ENCODE data around the gene NRP2. TPM values are rescaled to one million over a fixed set of nuclear protein-coding genes. Genes with fewer than 3 reads are reported as not detected.
A peak's percentile ranks its signal among the peaks of the same experiment; 100 is the strongest.

Gene NRP2
- total and polyA plus RNA-seq, 4 donors, result 57.7 to 79.1 (median 62.4) TPM

DNA sequence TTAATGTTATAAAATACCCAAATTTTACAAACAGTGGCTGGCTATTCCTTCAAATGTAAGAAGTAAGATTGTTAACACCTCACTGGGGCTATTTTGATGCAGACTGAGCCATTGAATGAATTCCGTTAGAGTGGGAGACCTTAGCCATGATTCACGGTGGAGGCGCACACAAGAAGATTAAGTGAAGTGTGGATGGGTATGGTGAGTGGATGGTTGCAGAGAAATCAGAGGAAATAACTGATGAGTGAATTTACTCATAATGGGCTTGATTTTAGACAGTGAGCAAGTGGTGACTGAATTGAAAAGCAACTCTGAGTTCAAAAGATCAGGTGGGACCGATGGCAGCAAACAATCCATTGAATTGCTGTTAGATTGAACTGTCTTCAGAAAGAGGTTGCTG lies 75.0 kb downstream of the NRP2 start:
- H3K27me3 ChIP-seq (ENCODE audit: control insufficient read depth, insufficient read depth, low read length), result peaks cover 2% of the 10 kb centered on the region
- no peaks in the 10 kb centered on the region for H3K9me3 ChIP-seq (ENCODE audit: control insufficient read depth, insufficient read depth, low read length)
- peaks cover 29% of the 10 kb centered on the region for H3K4me1 ChIP-seq (ENCODE audit: control insufficient read depth, insufficient read depth, low read length)
- no peaks in the 10 kb centered on the region for H3K36me3 ChIP-seq (ENCODE audit: control insufficient read depth, insufficient read depth, low read length)
- no peak overlapping the region for H3K4me3 ChIP-seq (ENCODE audit: low read depth, low read length)
- DNase-seq (ENCODE audit: low read depth in 4 of 6, low spot score in 6 of 6), result no peak
- 83% methylated on average over 4 of the region's 4 CpGs for WGBS (ENCODE audit: insufficient coverage)
- H3K27ac ChIP-seq (ENCODE audit: low read depth, low read length), result no peak overlapping the region

DNA sequence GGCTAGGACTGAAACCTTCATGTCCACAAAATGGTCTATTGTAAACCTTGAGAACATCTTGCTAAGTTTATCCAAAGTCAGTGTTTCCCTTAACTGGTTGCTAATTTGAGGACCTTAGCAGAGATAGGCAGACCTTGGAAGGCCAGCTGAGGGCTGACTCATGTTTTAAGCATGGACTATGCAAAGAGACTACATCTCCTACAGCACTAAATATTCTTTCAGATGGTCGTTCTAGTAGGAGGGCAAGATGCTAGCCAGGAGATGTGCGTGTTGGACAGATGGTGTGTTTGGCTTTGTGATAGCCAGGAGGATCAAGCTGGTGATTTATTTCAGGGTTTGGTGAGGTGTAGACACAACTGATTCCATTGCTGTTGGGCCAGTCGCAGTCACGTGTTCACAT lies 75.8 kb downstream of the NRP2 start:
- no peak for DNase-seq (ENCODE audit: low read depth in 4 of 6, low spot score in 6 of 6)
- 83% methylated on average over 3 of the region's 4 CpGs for WGBS (ENCODE audit: insufficient coverage)
- H3K4me1 ChIP-seq (ENCODE audit: control insufficient read depth, insufficient read depth, low read length), result peaks cover 24% of the 10 kb centered on the region
- no peak overlapping the region for H3K27ac ChIP-seq (ENCODE audit: low read depth, low read length)
- no peaks in the 10 kb centered on the region for H3K9me3 ChIP-seq (ENCODE audit: control insufficient read depth, insufficient read depth, low read length)
- no peak overlapping the region for H3K4me3 ChIP-seq (ENCODE audit: low read depth, low read length)
- peaks cover 7% of the 10 kb centered on the region for H3K27me3 ChIP-seq (ENCODE audit: control insufficient read depth, insufficient read depth, low read length)
- H3K36me3 ChIP-seq (ENCODE audit: control insufficient read depth, insufficient read depth, low read length), result no peaks in the 10 kb centered on the region

DNA sequence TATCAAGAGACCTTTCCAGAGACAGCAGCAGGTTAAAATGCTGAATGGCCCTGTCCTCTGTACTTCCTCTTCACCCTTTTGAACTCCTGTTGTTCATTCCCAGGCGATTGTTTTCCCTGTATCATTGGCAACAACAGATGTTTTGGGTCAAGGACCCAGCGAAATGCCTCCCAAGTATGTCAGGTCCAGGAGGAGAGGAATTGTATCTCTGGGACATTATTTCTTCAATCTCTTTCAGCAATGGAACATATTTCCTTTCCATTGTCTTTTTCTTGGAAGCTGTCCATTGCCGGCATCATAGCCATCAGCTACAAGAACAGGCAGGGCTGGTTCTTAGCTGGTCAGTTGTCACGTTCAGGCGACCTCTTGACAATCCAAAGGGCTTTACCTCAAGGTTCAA lies 76.2 kb downstream of the NRP2 start:
- no peak for DNase-seq (ENCODE audit: low read depth in 4 of 6, low spot score in 6 of 6)
- H3K4me1 ChIP-seq (ENCODE audit: control insufficient read depth, insufficient read depth, low read length), result peaks cover 25% of the 10 kb centered on the region

DNA sequence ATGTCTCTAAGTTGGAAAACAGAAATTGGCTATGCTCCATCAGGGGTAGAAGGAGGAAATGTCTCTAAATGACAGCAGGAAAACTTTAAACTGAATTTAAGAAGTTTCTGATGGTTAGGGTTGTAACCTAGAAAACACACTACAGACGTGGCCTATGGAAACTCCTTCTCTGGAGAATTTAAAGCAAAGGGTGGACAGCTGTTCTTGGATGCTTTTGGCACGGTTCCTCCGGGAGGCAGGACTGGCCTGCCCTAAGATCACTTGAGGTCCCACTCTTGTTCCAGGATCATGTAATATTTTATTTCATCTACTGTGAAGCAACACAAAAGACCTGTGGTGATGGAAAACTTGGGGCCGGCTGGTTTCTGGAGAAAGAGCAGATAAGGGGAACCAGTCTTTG lies 77.0 kb downstream of the NRP2 start:
- Histone ChIP-seq H3K36me3 (ENCODE audit: control insufficient read depth, insufficient read depth, low read length) (no peaks in the 10 kb centered on the region), H3K4me3 (ENCODE audit: low read depth, low read length) (no peak overlapping the region), H3K27me3 (ENCODE audit: control insufficient read depth, insufficient read depth, low read length) (peaks cover 9% of the 10 kb centered on the region), H3K9me3 (ENCODE audit: control insufficient read depth, insufficient read depth, low read length) (no peaks in the 10 kb centered on the region), H3K27ac (ENCODE audit: low read depth, low read length) (no peak overlapping the region), H3K4me1 (ENCODE audit: control insufficient read depth, insufficient read depth, low read length) (peaks cover 30% of the 10 kb centered on the region)
- WGBS (ENCODE audit: insufficient coverage), result no CpG with 5 or more reads among the region's 4 CpGs
- no peak for DNase-seq (ENCODE audit: low read depth in 4 of 6, low spot score in 6 of 6)

More for the DNA sequence above, 76.2 kb downstream of the NRP2 start:
- Histone ChIP-seq H3K4me3 (ENCODE audit: low read depth, low read length) (no peak overlapping the region), H3K36me3 (ENCODE audit: control insufficient read depth, insufficient read depth, low read length) (no peaks in the 10 kb centered on the region), H3K9me3 (ENCODE audit: control insufficient read depth, insufficient read depth, low read length) (no peaks in the 10 kb centered on the region), H3K27me3 (ENCODE audit: control insufficient read depth, insufficient read depth, low read length) (peaks cover 7% of the 10 kb centered on the region), H3K27ac (ENCODE audit: low read depth, low read length) (no peak overlapping the region)
- WGBS (ENCODE audit: insufficient coverage), result 89% methylated on average over 3 of the region's 5 CpGs

DNA sequence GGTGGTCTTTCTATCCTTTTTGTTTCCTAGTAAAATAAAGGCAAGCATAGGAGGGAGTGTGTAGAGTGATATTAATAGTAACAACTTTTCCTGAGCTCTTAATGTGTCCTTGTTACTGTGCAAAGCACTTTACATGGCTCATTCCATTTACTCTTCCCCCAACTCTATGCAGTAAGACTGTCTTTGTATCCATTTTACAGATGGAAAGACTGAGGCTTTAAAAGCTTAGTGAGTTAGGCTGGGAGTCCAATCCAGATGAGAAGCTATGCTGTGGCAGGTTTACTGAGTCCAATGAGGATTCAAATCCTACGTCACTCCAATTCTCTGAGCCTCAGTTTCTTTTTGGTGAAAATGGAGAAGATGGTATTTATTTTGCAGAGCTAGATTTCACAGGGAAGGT lies 77.4 kb downstream of the NRP2 start:
- peaks cover 32% of the 10 kb centered on the region for H3K4me1 ChIP-seq (ENCODE audit: control insufficient read depth, insufficient read depth, low read length)
- no peaks in the 10 kb centered on the region for H3K9me3 ChIP-seq (ENCODE audit: control insufficient read depth, insufficient read depth, low read length)
- no peak for DNase-seq (ENCODE audit: low read depth in 4 of 6, low spot score in 6 of 6)
- no peaks in the 10 kb centered on the region for H3K36me3 ChIP-seq (ENCODE audit: control insufficient read depth, insufficient read depth, low read length)
- 100% methylated on average over 1 of the region's 1 CpG for WGBS (ENCODE audit: insufficient coverage)
- no peak overlapping the region for H3K27ac ChIP-seq (ENCODE audit: low read depth, low read length)
- no peak overlapping the region for H3K4me3 ChIP-seq (ENCODE audit: low read depth, low read length)
- H3K27me3 ChIP-seq (ENCODE audit: control insufficient read depth, insufficient read depth, low read length), result peaks cover 9% of the 10 kb centered on the region

GRCh38 chr2:205760157-205760556 lies 77.9 kb downstream of the NRP2 start:
- 93% methylated on average over 6 of the region's 6 CpGs for WGBS (ENCODE audit: insufficient coverage)
- Histone ChIP-seq H3K27me3 (ENCODE audit: control insufficient read depth, insufficient read depth, low read length) (peaks cover 9% of the 10 kb centered on the region), H3K27ac (ENCODE audit: low read depth, low read length) (no peak overlapping the region), H3K9me3 (ENCODE audit: control insufficient read depth, insufficient read depth, low read length) (no peaks in the 10 kb centered on the region), H3K36me3 (ENCODE audit: control insufficient read depth, insufficient read depth, low read length) (no peaks in the 10 kb centered on the region), H3K4me3 (ENCODE audit: low read depth, low read length) (no peak overlapping the region), H3K4me1 (ENCODE audit: control insufficient read depth, insufficient read depth, low read length) (peaks cover 29% of the 10 kb centered on the region)
- DNase-seq (ENCODE audit: low read depth in 4 of 6, low spot score in 6 of 6), result peak in 1 of 6 donors; percentile 39

- WGBS (ENCODE audit: insufficient coverage), result 34% methylated on average over 3 of the region's 4 CpGs
- DNase-seq (ENCODE audit: low read depth in 4 of 6, low spot score in 6 of 6), result peak in 1 of 6 donors; percentile 77
Observed at GRCh38 chr2:205761421-205761820, 79.1 kb downstream of the NRP2 start.

GRCh38 chr2:205762881-205763280 lies 80.6 kb downstream of the NRP2 start:
- Histone ChIP-seq H3K27me3 (ENCODE audit: control insufficient read depth, insufficient read depth, low read length) (peaks cover 11% of the 10 kb centered on the region), H3K27ac (ENCODE audit: low read depth, low read length) (no peak overlapping the region), H3K36me3 (ENCODE audit: control insufficient read depth, insufficient read depth, low read length) (no peaks in the 10 kb centered on the region), H3K4me3 (ENCODE audit: low read depth, low read length) (no peak overlapping the region), H3K4me1 (ENCODE audit: control insufficient read depth, insufficient read depth, low read length) (peaks cover 31% of the 10 kb centered on the region), H3K9me3 (ENCODE audit: control insufficient read depth, insufficient read depth, low read length) (no peaks in the 10 kb centered on the region)
- no peak for DNase-seq (ENCODE audit: low read depth in 4 of 6, low spot score in 6 of 6)

More at GRCh38 chr2:205761421-205761820, 79.1 kb downstream of the NRP2 start:
- peaks cover 11% of the 10 kb centered on the region for H3K27me3 ChIP-seq (ENCODE audit: control insufficient read depth, insufficient read depth, low read length)
- no peak overlapping the region for H3K27ac ChIP-seq (ENCODE audit: low read depth, low read length)
- no peaks in the 10 kb centered on the region for H3K9me3 ChIP-seq (ENCODE audit: control insufficient read depth, insufficient read depth, low read length)
- no peak overlapping the region for H3K4me3 ChIP-seq (ENCODE audit: low read depth, low read length)
- peaks cover 26% of the 10 kb centered on the region for H3K4me1 ChIP-seq (ENCODE audit: control insufficient read depth, insufficient read depth, low read length)
- H3K36me3 ChIP-seq (ENCODE audit: control insufficient read depth, insufficient read depth, low read length), result no peaks in the 10 kb centered on the region

DNA sequence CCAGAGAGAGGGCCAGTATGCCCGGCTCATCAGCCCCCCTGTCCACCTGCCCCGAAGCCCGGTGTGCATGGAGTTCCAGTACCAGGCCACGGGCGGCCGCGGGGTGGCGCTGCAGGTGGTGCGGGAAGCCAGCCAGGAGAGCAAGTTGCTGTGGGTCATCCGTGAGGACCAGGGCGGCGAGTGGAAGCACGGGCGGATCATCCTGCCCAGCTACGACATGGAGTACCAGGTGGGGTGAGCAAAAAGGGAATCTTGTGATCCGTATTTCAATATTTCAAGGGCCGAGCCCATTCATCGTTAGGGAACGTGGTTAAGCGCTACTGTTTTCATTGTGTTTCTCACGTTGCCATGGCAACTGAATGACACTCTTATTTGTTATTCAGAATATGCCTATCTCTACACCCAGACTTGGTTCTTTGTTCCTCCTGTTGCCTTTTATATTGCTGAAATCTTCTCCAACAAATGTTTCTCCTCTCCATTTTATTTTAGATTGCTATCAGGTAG lies 81.5 kb downstream of the NRP2 start:
- 10% methylated on average over 20 of the region's 21 CpGs for WGBS (ENCODE audit: insufficient coverage)
- Histone ChIP-seq H3K9me3 (ENCODE audit: control insufficient read depth, insufficient read depth, low read length) (no peaks in the 10 kb centered on the region), H3K36me3 (ENCODE audit: control insufficient read depth, insufficient read depth, low read length) (no peaks in the 10 kb centered on the region), H3K4me1 (ENCODE audit: control insufficient read depth, insufficient read depth, low read length) (peaks cover 34% of the 10 kb centered on the region), H3K27ac (ENCODE audit: low read depth, low read length) (peak overlapping the region; percentile 36), H3K4me3 (ENCODE audit: low read depth, low read length) (no peak overlapping the region), H3K27me3 (ENCODE audit: control insufficient read depth, insufficient read depth, low read length) (peaks cover 11% of the 10 kb centered on the region)
- DNase-seq (ENCODE audit: low read depth in 4 of 6, low spot score in 6 of 6), result peak in 2 of 6 donors; percentile 91 to 93

DNA sequence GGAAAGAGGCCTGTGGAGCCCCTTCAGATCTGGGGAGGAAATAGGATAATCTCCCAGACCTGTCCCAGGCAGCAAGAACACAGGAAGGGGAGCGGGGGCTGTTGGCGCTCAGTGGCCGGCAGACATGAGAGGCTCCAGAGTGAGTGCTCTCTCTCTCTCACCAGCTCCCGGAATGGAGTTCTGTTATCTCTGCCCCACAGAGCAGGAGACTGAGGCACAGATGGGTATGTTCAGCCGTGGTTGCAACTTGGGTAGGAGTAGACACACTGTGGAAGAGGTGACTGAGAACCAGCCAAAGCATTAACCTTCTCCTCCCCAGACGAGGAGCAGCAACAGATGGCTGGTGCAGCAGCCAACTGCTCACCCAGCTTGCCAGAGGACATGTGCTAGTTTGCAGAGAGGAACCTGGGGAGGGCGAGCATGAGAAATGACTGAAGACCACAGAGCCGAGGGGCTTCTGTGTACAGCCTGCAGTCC lies 82.0 kb downstream of the NRP2 start:
- H3K4me3 ChIP-seq (ENCODE audit: low read depth, low read length), result no peak overlapping the region
- H3K9me3 ChIP-seq (ENCODE audit: control insufficient read depth, insufficient read depth, low read length), result no peaks in the 10 kb centered on the region
- H3K36me3 ChIP-seq (ENCODE audit: control insufficient read depth, insufficient read depth, low read length), result no peaks in the 10 kb centered on the region
- peaks cover 11% of the 10 kb centered on the region for H3K27me3 ChIP-seq (ENCODE audit: control insufficient read depth, insufficient read depth, low read length)
- H3K27ac ChIP-seq (ENCODE audit: low read depth, low read length), result peak overlapping the region; percentile 36
- 0% methylated on average over 1 of the region's 8 CpGs for WGBS (ENCODE audit: insufficient coverage)
- DNase-seq (ENCODE audit: low read depth in 4 of 6, low spot score in 6 of 6), result peak in 1 of 6 donors; percentile 88
- peaks cover 34% of the 10 kb centered on the region for H3K4me1 ChIP-seq (ENCODE audit: control insufficient read depth, insufficient read depth, low read length)
